ENCODE data around the gene ACAP2.

Gene ACAP2

GRCh38 chr3:195258449-195259153, 184.2 kb downstream of the ACAP2 start:
- no peak; the same call in 1 of the 2 replicates for TF ChIP-seq CTCF (IDR thresholded peaks at IDR 0.05; ENCODE audit: low read depth, low read length)
- no peak for DNase-seq (ENCODE audit: extremely low read depth, low read depth)

- DNase-seq (ENCODE audit: extremely low read depth, low read depth): no peak
- TF ChIP-seq CTCF (IDR thresholded peaks at IDR 0.05; ENCODE audit: low read depth, low read length): no peak
These were observed 185.1 kb downstream of the ACAP2 start for GRCh38 chr3:195257454-195258448.

DNA sequence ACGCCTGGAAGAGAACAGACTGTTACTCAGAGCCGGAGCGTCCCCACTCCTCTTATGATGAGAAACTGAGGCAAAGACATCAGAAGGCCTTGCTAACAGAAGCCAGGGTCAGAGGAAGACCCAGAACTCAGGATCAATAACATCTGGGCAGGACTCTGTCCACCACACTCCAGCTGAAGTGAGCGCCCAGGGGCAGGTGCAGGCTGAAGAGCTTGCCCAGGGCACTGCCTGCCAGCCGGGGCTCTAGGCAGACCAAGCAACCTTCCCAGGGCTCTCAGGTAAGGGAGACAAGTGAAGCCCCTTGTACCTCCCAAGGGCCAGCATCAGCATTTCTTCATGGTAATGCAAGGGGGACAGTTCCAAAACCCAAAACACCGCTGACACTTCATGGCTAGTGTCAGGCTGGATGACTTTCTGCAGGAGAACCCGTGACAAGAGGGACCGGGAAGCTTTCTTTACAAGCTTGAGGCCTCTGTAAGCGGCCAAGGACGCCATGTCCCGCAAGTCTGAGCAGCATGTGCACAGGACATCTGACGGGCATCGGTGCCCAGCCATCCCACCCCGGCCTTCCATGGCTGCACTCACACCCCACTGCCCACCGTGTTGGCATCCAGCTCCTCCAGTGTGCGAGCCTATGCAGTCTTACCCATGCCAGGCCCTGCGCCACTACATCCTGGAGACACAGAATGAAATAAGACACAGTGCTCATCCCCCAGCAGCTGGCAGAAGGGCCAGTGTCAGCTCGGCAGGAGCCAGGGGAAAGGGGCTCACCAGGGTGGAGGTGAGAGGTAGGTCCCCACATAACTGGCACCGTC, 186.0 kb downstream of the ACAP2 start:
- DNase-seq (ENCODE audit: extremely low read depth, low read depth): no peak
- no peak for TF ChIP-seq CTCF (IDR thresholded peaks at IDR 0.05; ENCODE audit: low read depth, low read length)

GRCh38 chr3:195255571-195256501, 187.0 kb downstream of the ACAP2 start:
- DNase-seq (ENCODE audit: extremely low read depth, low read depth): no peak

GRCh38 chr3:195255176-195255500, 187.7 kb downstream of the ACAP2 start:
- TF ChIP-seq CTCF (IDR thresholded peaks at IDR 0.05; ENCODE audit: low read depth, low read length): no peak
- no peak for DNase-seq (ENCODE audit: extremely low read depth, low read depth)

More at GRCh38 chr3:195255571-195256501, 187.0 kb downstream of the ACAP2 start:
- TF ChIP-seq CTCF (IDR thresholded peaks at IDR 0.05; ENCODE audit: low read depth, low read length): no peak

DNA sequence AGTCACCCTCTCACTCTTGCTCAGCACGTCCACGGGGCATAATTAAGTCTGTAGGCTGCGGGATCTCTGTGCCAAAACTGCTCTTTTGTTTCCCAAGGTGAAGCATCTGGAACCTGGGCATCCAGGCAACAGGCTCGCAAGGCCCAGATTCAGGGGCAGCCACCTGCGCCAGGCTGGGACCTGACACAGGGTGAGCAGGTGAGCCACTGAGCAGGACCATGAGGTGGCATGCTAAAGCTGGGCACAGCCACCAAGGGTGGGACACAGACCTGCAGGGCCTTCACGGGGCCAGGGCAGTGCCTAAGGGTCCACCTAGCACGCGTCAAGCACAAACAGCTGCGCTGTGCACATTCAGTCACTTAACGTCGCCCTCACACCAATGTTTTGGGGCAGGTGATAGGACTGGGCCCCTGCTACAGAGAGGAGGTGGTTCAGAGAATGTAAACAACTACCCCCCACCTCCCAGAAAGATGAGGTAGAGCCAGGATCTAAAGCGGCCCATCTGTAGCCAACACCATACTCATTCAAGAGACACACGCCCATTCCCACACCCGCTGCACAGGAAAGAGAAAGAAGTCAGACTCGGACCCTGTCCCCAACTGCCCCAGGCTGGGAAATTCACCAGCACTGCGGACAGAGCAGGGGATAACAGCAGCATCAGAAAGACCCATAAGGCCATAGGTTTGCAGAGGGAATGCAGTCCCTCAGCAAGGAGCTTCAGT, 188.2 kb downstream of the ACAP2 start:
- TF ChIP-seq CTCF (IDR thresholded peaks at IDR 0.05; ENCODE audit: low read depth, low read length): no peak
- no peak for DNase-seq (ENCODE audit: extremely low read depth, low read depth)

All from AG09319 (cell line).